Spleen (tissue), 7 donors: ENCODE results near the gene C3orf52.

ENCODE experiments used
- CTCF ChIP-seq, 11 experiments: fragments of 200-600 bp in 7 of 11; fragments of 450-650 bp in 4 of 11; sonication (generic) in 4 of 11; IDR thresholded peaks in 8 of 11; conservative IDR thresholded peaks in 3 of 11; 1 replicate in 7 of 11; 2 replicates in 4 of 11; pipeline versions ENCODE4 v1.4.0 to v1.8.0; 2016 to 2021; ENCODE audit warnings: antibody characterized with exemption in 11 of 11, inconsistent platforms in 4 of 11, mild to moderate bottlenecking in 1 of 11
- POLR2A ChIP-seq, 3 donors: fragments of 450-650 bp; IDR thresholded peaks; one replicate each; pipeline ENCODE4 v1.5.1; 2017; ENCODE audit warnings: antibody characterized with exemption in 3 of 3, mild to moderate bottlenecking in 1 of 3
- donor health status: DM: no; HTN: no; CAD: no; lungs with moderate emphysema.
- donor health status: DM: no; HTN: no; CAD: no.
- donor health status: DM: no; HTN: no; CAD: no.

- TF ChIP-seq CTCF (IDR thresholded peaks at IDR 0.05 in 8 of 11, conservative IDR thresholded peaks at IDR 0.05 in 3 of 11) = no peak
- no peak for TF ChIP-seq POLR2A (IDR thresholded peaks at IDR 0.05)
Measured at GRCh38 chr3:112038863-112039262, 47.3 kb upstream of the C3orf52 start.
